PC-3 (cell line): ENCODE measurements around the gene LTF. TPM values are rescaled to one million over a fixed set of nuclear protein-coding genes. Genes with fewer than 3 reads are reported as not detected.

Source experiments
- ATAC-seq: fragments of 200-7000 bp; cut with Tn5 transposase; 2 replicates; pipeline ENCODE4 v1.9.1; 2020; ENCODE audit warnings: mild to moderate bottlenecking, moderate library complexity
- BruUV-seq: library from RNA; stranded (reverse); fragments of 400-500 nt; replicated peaks from 2 replicates; lab custom pipeline; 2021; lab: Mats Ljungman, UMichigan
- CTCF ChIA-PET: fragments of 300-600 bp; sonication (Branson Sonifier 250); formaldehyde crosslinking; loops from one replicate; lab custom pipeline; 2022; ENCODE audit warnings: antibody characterized with exemption; lab: Charles Lee
- POLR2A ChIA-PET: fragments of 300-600 bp; sonication (Branson Sonifier 250); formaldehyde crosslinking; loops from one replicate; lab custom pipeline; 2022; ENCODE audit warnings: antibody characterized with exemption; ENCODE audit not compliant: unreplicated experiment; lab: Charles Lee
- DNase-seq: peaks from one replicate; pipeline ENCODE4 v3.0.0-alpha.2; 2015
- H2AFZ ChIP-seq: fragments of 300-600 bp; sonication (generic); 2 replicates; pipeline ENCODE4 v1.6.0; 2016; ENCODE audit warnings: antibody characterized with exemption, low read length
- H3F3A ChIP-seq: fragments of 300-600 bp; sonication (generic); one replicate; pipeline ENCODE4 v1.6.0; 2017; ENCODE audit warnings: antibody characterized with exemption, low read length, control low read depth, mild to moderate bottlenecking; ENCODE audit not compliant: unreplicated experiment
- H3K27ac ChIP-seq: fragments of 300-600 bp; sonication (generic); 2 replicates; pipeline ENCODE4 v1.5.1; 2016; ENCODE audit warnings: mild to moderate bottlenecking, low read length
- H3K27me3 ChIP-seq: fragments of 300-600 bp; sonication (generic); 2 replicates; pipeline ENCODE4 v1.6.1; 2016; ENCODE audit warnings: low read length, mixed read lengths
- H3K36me3 ChIP-seq: fragments of 300-600 bp; sonication (generic); 2 replicates; pipeline ENCODE4 v1.6.1; 2016; ENCODE audit warnings: low read depth, mixed run types, low read length, mixed read lengths
- H3K4me1 ChIP-seq: fragments of 300-600 bp; sonication (generic); 2 replicates; pipeline ENCODE4 v1.5.1; 2016; ENCODE audit warnings: low read length; ENCODE audit not compliant: insufficient read depth
- H3K4me2 ChIP-seq: fragments of 300-600 bp; sonication (generic); 2 replicates; pipeline ENCODE4 v1.6.0; 2016; ENCODE audit warnings: low read length
- H3K4me3 ChIP-seq: fragments of 300-600 bp; sonication (generic); 2 replicates; pipeline ENCODE4 v1.5.1; 2016; ENCODE audit warnings: mild to moderate bottlenecking, low read length, mixed read lengths
- H3K79me2 ChIP-seq: fragments of 300-600 bp; sonication (generic); 2 replicates; pipeline ENCODE4 v1.6.1; 2017; ENCODE audit warnings: low read length, mixed read lengths
- H3K9ac ChIP-seq: fragments of 300-600 bp; sonication (generic); 2 replicates; pipeline ENCODE4 v1.6.0; 2016; ENCODE audit warnings: mild to moderate bottlenecking, low read length
- H3K9me2 ChIP-seq: fragments of 300-600 bp; sonication (generic); replicated peaks from 2 replicates; pipeline ENCODE4 v1.6.1; 2016; ENCODE audit warnings: mixed run types, low read length, mixed read lengths
- H3K9me3 ChIP-seq: fragments of 300-600 bp; sonication (generic); 2 replicates; pipeline ENCODE4 v1.6.1; 2016; ENCODE audit warnings: low read length, mixed read lengths
- H4K20me1 ChIP-seq: fragments of 300-600 bp; sonication (generic); 2 replicates; pipeline ENCODE4 v1.6.1; 2016; ENCODE audit warnings: low read length, mixed read lengths
- CTCF ChIP-seq: fragments of 300-600 bp; sonication (generic); conservative IDR thresholded peaks from 2 replicates; pipeline ENCODE4 v1.5.1; 2017; ENCODE audit warnings: antibody characterized with exemption, low read depth, mild to moderate bottlenecking, low read length
- EZH2 ChIP-seq: fragments of 300-600 bp; sonication (generic); IDR thresholded peaks from one replicate; pipeline ENCODE4 v1.6.1; 2017; ENCODE audit warnings: antibody characterized with exemption, mild to moderate bottlenecking, low read length; ENCODE audit not compliant: unreplicated experiment
- EZH2phosphoT487 ChIP-seq: fragments of 300-600 bp; sonication (generic); IDR thresholded peaks from 2 replicates; pipeline ENCODE4 v1.6.1; 2018; ENCODE audit warnings: mild to moderate bottlenecking, antibody characterized with exemption, low read length, borderline replicate concordance
- intact Hi-C: fragments of 100-400 bp; cut with micrococcal nuclease; formaldehyde crosslinking; loops from 2 replicates; pipeline ENCODE4 v1.9.0; 2023
- total RNA-seq: library from RNA; depleted of rRNA; stranded (reverse); fragments of >200 nt; gene quantifications from 2 replicates; pipeline ENCODE4 v1.2.3, GENCODE V29; 2014

The LTF gene
- total RNA-seq, 1 experiment from 2014 or later, result not detected

GRCh38 chr3:46505953-46506352 lies 41.2 kb upstream of the LTF start:
- BruUV-seq, result no TSS peak
- intact Hi-C loops, result no loop called here

GRCh38 chr3:46504789-46505188 lies 40.1 kb upstream of the LTF start:
- Histone ChIP-seq H3K9me2 (no peaks in the 10 kb centered on the region), H3K9me3 (no peaks in the 10 kb centered on the region), H3K4me1 (0 out of 2 replicates have a peak, but pooled peaks cover 10% of the 10 kb centered on the region), H3F3A (no peaks in the 10 kb centered on the region), H3K27me3 (no peaks in the 10 kb centered on the region), H3K9ac (no peak overlapping the region), H3K27ac (no peak overlapping the region), H3K4me2 (no peak overlapping the region), H3K4me3 (no peak overlapping the region), H3K36me3 (no peaks in the 10 kb centered on the region), H3K79me2 (no peaks in the 10 kb centered on the region), H4K20me1 (no peaks in the 10 kb centered on the region), H2AFZ (no peak overlapping the region)
- ChIA-PET CTCF (no interaction called here), POLR2A (no interaction called here)
- TF ChIP-seq EZH2phosphoT487, result no peak
- TF ChIP-seq CTCF, result no peak
- no peak for TF ChIP-seq EZH2
- DNase-seq, result no peak
- ATAC-seq, result no peak
- no TSS peak for BruUV-seq
- intact Hi-C loops, result no loop called here

More at GRCh38 chr3:46505953-46506352, 41.2 kb upstream of the LTF start:
- H3K4me1 ChIP-seq, result 0 out of 2 replicates have a peak, but pooled peaks cover 1% of the 10 kb centered on the region
- H4K20me1 ChIP-seq, result no peaks in the 10 kb centered on the region
- no peak for DNase-seq
- ChIA-PET CTCF (no interaction called here), POLR2A (no interaction called here)
- H3K4me2 ChIP-seq, result no peak overlapping the region
- H3K27me3 ChIP-seq, result no peaks in the 10 kb centered on the region
- H3K27ac ChIP-seq, result no peak overlapping the region
- ATAC-seq, result no peak
- H3F3A ChIP-seq, result no peaks in the 10 kb centered on the region
- no peaks in the 10 kb centered on the region for H3K9me2 ChIP-seq
- no peak overlapping the region for H2AFZ ChIP-seq
- no peaks in the 10 kb centered on the region for H3K36me3 ChIP-seq
- H3K9me3 ChIP-seq, result no peaks in the 10 kb centered on the region
- H3K4me3 ChIP-seq, result no peak overlapping the region
- no peak overlapping the region for H3K9ac ChIP-seq
- no peak for TF ChIP-seq EZH2
- H3K79me2 ChIP-seq, result no peaks in the 10 kb centered on the region

- ATAC-seq, result no peak
- CTCF ChIA-PET, result no interaction called here
Observed at GRCh38 chr3:46503200-46503874, 38.6 kb upstream of the LTF start.

More at GRCh38 chr3:46503200-46503874, 38.6 kb upstream of the LTF start:
- Histone ChIP-seq H3K9ac (no peak overlapping the region), H3K4me1 (0 out of 2 replicates have a peak, but pooled peaks cover 10% of the 10 kb centered on the region), H3K27me3 (no peaks in the 10 kb centered on the region), H4K20me1 (no peaks in the 10 kb centered on the region), H3K9me2 (no peaks in the 10 kb centered on the region), H3K36me3 (no peaks in the 10 kb centered on the region), H3K27ac (no peak overlapping the region), H3K9me3 (no peaks in the 10 kb centered on the region), H3K4me3 (no peak overlapping the region), H2AFZ (no peak overlapping the region), H3K79me2 (no peaks in the 10 kb centered on the region), H3K4me2 (no peak overlapping the region), H3F3A (no peaks in the 10 kb centered on the region)
- POLR2A ChIA-PET, result no interaction called here
- no peak for TF ChIP-seq EZH2
- TF ChIP-seq EZH2phosphoT487, result no peak
- TF ChIP-seq CTCF, result no peak
- no TSS peak for BruUV-seq
- intact Hi-C loops, result no loop called here
- DNase-seq, result no peak
